HG02588 (cell line): Measurements from ENCODE around the gene IDH3B.

Experiments
- ATAC-seq: cut with Tn5 transposase; IDR thresholded peaks from one replicate; pipeline ENCODE4 v1.9.1; 2021; ENCODE audit warnings: mild to moderate bottlenecking, moderate library complexity; ENCODE audit not compliant: unreplicated experiment

IDH3B gene

DNA sequence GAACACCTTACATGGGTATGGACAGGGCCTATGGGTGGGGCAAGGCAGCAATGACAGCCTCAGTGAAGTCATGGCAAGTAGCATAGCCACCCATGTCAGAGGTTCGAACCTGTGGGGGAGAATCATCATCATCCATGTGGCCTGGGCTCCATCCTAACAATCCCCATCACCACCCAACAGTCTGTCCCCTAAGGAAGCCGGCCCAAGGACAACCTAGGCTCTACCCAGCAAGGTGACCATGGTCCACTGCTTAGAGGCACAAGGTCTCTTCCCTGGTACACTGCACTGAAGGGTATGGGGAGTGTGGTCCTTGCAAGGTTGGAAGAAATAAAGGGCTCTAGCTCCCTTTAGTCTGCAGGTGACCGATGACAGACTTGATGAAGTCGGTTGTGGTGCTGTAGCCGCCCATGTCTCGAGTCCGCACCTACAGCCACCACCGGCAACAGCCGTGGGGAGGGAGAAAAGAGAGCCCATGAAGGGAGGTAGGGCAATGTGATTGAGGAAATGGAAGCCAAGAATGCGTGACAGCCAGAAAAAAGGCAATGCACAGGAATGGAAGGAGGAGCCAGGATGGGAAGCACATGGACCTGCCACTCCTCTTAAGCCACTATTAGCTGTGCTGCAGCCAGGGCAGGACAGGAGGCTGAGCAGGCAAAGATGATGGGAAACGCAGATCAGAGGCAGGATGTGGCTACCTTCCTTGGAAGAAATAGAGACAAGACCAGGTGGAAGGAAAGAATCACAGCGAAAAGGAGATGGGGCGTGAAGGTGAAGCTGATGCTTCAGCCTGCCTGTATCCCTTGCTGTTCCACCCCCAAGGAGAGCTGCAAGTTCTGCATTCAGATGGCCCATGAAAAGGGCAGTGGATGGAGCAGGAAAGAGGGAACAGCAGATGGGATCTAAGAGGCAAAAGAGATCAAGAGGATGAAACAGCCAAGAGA, 5.3 kb downstream of the IDH3B start:
- no peak for ATAC-seq

- no peak for ATAC-seq
Measured at GRCh38 chr20:2657674-2658073, 6.3 kb downstream of the IDH3B start.

- ATAC-seq = no peak
Measured at GRCh38 chr20:2657241-2657640, 6.8 kb downstream of the IDH3B start.

DNA sequence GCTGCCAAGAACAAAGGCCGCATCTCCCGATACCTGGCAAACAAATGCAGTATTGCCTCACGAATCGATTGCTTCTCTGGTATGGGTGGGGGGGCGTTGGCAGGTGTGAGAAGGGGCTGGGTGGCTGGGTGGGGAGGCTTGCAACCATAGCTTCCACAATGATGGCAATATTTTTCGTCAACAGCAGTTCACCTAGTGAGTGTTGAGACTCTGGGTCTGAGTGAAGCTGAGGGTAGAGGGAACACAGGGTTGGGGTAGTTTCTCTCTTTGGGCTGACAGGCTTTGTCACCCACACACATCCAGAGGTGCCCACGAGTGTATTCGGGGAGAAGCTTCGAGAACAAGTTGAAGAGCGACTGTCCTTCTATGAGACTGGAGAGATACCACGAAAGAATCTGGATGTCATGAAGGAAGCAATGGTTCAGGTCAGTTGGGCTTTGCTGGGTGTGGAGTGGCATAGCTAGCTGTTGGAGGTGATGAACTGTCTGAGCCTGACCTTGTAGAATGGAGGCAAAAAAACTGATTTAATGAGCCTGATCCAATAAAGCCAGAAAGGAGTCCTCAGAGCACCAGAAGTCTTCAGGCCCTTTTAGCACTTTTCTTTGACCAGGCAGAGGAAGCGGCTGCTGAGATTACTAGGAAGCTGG, 7.4 kb downstream of the IDH3B start:
- no peak for ATAC-seq

GRCh38 chr20:2655331-2656116, 8.5 kb downstream of the IDH3B start:
- no peak for ATAC-seq

- ATAC-seq = no peak
Measured at GRCh38 chr20:2654831-2655230, 9.2 kb downstream of the IDH3B start.

- no peak for ATAC-seq
Measured at GRCh38 chr20:2654384-2654822, 9.6 kb downstream of the IDH3B start.

DNA sequence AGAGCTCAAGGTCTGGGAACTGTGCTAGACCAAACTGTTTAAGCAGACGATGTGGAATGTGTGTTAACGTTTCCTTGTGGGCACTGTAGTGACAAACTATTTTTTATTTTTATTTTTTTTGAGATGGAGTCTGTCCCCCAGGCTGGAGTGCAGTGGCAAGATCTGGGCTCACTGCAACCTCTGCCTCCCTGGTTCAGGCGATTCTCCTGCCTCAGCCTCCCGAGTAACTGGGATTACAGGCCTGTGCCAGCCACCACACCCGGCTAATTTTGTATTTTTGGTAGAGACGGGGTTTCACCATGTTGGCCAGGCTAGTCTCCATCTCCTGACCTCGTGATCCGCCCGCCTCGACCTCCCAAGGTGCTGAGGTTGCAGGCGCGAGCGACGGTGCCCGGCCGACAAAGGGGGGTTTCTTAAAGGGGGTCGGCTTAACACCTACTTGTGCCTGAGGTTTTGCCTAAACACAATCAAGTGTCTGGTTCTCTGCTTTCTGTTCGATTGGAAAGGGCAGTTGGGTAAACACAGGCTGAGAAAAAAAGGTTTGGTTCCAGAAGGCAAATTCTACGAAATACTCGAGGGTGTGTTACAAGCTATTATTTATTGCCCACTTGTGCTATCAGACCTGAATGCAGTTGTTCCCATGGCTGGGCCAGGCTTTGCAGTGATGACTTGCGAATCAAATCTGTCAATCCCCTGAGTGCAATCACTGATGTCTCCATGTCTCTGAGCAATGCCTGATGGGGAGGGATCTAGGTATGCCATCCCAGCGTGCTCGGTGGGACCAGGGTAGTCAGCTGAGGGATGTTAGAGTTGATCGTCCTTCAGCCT, 10.2 kb downstream of the IDH3B start:
- ATAC-seq = no peak

DNA sequence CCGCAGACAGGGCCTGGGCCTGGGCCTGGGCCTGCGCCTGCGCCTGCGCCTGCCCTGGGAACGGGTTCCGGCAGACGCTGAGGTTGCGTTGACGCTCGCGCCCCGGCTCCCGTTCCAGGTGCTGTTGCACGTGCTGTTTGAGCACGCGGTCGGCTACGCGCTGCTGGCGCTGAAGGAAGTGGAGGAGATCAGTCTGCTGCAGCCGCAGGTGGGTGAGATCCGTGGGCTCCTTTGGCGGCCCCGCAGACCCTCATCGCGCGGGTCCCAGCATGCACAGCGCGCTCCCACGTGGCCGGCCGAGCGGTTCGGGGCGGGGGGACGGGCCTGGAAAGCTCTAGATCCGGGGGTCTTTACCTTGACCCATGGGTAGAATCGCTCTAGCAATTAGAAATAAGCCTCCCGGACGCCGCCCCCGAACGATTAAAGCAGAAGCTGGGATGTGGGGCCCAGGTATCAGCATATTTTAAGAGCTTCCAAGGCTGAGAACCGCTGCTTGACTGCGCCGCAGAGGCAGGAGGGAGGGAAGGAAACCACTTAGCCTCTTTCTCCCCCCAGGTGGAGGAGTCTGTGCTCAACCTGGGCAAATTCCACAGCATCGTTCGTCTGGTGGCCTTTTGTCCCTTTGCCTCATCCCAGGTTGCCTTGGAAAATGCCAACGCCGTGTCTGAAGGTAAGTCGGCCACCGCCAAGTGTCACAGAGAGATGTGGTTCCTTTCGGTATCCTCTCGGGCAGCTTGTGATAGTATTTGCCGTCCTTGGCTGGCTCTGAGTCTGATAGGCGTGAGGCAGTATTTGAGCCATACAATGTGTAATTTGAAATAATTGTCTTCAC, 11.1 kb downstream of the IDH3B start:
- peak; percentile 38 for ATAC-seq

DNA sequence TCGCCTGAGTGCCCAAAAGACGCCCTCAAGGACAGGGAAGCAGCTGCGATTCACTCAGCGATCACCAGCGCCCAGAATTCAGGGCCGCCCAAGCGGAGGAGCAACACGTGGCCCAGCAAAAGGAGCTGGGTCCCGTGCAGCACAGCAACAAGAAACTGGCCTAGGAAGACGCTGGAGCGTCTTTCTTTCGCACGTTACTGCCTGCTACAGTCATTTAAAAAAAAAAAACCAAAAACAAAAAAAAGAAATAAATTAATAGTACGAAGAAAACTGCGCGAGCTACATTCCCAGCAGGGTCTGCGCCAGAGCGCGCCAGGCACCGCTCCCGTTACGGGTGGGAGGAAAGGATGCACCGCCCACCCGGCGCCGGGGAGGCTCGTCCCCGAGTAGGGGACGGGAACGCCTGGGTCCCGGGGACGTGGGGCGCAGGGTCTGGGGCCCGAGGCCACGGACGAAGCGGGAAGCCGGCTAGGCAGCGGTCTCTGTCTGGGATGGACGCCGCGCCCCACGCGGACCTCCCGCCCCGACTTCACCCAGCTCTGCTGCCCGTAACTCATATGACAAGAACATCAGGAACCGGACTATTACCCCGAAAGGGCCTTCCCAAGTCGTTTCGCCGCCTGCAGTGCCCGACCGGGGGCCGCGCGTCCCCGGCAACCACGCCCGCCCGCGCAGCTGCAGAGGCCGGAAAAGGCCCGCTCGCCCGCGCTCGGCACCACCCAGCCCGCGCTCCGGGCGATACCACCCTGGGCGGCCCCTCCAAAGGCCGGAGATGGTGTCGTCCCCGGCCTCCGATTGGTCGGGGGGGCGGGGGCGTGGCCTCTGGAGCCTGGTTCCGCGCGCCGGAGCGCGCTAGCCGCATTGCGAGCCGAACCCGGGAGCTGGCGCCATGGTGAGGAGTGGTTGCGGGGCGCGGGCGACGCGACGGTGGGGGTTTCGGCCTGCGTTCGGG, 12.0 kb downstream of the IDH3B start, which contains the start of gene NOP56:
NOP56 (plus strand) TSS at position 861 of the 952 bp plus-strand sequence; CDS start at position 890, 29 bp downstream.
- peak; percentile 83 for ATAC-seq

DNA sequence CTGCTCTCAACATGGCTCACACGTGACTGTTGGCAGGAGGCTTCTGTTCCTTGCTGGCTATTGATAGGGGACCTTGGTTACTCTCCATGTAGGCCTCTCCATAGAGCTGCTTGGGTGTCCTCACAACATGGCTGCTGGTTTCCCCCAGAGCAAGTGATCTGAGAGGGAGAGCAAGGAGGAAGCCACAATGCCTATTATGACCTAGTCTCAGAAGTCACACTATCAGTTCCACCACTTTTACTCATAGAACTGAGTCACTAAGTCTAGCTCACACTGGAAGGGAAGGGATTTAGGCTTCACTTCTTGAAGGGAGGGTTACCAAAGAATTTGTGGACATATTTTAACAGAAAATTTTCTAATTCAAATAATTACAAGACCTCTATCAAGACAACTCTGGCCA, 20.3 kb downstream of the IDH3B start:
- no peak for ATAC-seq

GRCh38 chr20:2640899-2641298, 23.1 kb downstream of the IDH3B start:
- ATAC-seq = no peak

- ATAC-seq = no peak
Measured at GRCh38 chr20:2640260-2640659, 23.8 kb downstream of the IDH3B start.

DNA sequence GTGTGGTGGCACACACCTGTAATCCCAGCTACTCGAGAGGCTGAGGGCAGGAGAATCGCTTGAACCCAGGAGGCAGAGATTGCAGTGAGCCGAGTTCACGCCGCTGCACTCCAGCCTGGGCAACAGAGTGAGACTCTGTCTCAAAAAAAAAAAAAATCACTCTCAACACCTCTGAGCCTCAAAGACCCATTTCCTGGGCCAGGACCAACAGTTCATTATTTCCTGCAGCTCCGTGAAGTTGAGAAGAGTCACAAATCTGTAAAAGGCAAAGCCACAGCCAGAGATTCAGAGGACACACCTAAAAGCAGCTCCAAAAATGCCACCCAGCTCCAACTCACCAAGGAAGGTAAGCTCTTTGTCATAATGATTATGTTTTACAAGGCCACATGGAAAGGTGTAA, 26.8 kb downstream of the IDH3B start:
- no peak for ATAC-seq

DNA sequence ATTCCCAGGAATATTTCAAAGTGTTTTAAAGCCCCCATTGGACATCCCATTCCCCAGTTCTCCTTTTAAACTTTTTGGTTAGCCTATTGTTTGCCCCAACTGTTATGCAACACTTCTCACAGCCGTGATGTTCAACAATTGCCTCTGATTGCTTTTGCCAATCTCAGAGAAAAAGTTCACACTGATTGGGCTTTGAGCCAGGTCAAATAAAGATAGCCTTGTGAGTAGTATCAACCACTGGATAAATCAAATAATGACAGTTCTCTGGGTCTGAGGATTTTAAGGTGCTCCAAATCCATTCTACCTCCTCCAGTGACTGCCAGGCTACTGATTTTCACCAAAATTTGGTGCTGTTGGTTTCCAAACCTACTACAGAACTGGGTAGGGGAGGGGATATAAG, 30.6 kb downstream of the IDH3B start:
- no peak for ATAC-seq

- no peak for ATAC-seq
Measured at GRCh38 chr20:2631228-2631627, 32.8 kb downstream of the IDH3B start.

GRCh38 chr20:2626853-2627541, 37.0 kb downstream of the IDH3B start:
- no peak for ATAC-seq

GRCh38 chr20:2625062-2625461, 39.0 kb downstream of the IDH3B start:
- no peak for ATAC-seq
